Measurements from ENCODE around the gene H2BK1.

Gene H2BK1

DNA sequence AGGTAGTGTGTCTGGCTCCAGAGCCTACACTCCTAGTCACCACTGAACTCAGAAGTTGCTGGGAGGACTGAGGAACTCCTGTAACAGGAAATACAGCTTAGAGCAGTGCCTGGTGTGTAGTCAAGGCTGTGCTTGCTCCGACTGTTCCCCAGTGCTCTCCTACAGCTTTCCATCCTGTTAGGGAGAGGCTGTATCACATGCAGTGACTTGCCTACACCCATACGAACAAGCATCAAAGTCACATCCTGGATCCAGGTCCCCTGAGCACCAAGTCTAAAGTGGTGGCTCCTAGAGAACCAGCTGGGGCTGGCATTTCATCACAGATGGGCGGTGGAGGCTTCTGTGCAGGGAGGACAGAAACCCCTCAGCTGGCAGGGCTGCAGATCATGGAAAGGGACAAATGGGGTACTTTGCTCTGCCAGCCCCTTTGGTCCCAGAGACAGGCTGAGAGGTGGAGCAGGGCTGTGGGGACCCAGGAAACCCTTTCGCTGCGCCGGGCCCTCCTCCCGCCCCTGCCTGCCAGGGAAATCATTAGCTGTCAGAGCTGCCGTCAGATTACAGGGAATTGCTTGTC is 30.9 kb downstream of the H2BK1 start:
- no peak for DNase-seq (ENCODE audit: low read depth in 2 of 2)

DNA sequence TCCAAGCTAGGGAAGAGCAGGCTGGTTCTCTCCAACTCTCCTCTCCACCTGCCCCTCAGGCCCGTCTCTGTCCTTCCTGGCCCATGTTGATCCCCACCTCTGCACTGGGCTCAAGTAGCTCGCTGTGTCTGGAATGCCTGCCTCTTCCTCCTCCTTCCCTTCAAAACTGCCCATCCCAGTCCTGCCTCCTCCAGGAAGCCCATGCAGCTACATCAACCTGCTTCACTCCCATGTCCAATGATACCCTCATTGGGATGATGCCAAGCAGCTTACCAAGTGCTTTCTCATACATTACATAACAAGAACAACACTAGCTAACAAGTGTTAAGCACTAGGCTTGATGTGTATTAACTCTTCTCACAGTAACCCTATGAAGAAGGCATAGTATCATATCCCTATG is 31.5 kb downstream of the H2BK1 start:
- no peak for DNase-seq (ENCODE audit: low read depth in 2 of 2)

DNA sequence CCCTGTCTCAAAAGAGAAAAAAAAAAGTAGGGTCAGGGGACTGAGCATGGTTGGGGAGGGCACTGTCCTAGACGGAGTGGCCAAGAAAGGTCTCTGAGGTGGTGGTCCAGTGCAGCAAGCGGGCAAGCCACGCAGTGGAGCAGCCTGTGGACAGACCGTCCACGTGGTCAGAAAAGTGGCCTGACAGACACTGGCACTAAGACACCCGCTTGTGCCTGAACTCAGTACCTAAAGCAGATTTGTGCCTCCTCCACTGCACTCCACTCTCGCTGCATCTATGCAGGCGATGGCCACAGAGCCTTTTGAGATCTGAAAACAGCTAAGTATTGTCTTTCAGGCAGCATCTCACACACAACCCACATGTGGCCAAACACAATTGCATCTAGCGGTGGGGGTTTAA is 32.1 kb downstream of the H2BK1 start:
- DNase-seq (ENCODE audit: low read depth in 2 of 2): no peak

DNA sequence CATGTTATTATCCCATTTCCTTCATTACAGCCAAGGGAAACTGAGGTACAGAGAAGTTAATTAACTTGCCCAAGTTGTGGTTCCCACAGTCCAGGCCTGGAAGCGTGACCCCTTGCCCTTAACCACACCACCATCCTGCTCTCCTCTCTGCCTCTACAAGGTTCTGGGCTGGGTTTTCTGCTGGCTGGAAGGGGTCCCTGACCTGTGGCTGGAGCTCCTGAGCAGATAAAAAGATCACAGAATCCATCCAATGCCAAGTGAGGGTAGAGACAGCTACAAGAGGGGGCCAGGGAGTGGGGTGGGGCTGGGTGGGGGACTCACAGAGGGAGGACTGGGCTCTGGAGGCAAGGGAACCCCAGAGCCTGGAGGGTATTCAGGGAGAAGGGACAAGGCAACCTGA is 33.0 kb downstream of the H2BK1 start:
- DNase-seq (ENCODE audit: low read depth in 2 of 2): no peak

DNA sequence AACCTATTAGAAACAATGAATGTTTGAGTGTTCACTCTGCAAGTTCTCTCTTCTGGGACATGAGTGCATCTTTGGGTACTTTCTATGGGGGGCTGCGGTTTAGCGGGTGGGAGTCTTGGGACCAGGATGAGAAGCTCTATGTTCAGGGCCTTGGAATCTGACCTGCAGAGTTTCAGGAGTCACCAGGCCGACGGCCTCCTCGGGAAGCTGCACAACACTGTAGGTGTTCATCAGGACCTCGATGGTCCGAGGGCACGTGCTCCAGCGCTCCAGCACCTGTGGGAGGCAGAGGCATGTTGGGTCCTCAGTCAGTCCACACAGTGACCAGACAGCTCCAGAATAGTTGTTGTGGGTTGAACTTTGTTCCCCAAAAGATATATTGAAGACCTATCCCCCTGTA is 33.9 kb downstream of the H2BK1 start:
- DNase-seq (ENCODE audit: low read depth in 2 of 2): no peak

DNA sequence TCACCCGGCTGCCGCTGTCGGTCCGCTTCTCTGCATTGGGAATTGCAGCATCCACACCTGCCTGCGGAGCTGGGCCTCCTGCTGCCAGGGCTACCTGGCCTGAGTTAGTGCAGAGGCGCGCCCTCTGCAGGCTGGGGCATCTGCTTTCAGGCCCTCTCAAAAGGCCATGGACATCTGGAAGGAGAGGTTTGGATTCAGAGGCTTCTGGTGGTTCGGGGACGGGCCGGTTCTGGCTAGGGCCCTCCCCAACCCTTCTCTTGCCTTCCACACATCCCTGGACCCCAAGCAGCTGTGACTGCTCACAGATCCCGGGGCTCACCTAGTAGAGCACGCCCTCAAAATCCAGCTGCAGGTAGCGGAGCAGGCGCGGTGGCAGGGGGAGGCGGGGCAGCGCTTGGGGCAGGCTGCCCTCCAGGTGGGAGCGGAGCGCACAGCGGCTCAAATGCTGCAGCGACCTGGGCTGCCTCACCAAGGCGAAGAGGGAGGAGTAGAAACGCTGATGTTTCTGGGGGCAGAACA is 34.4 kb downstream of the H2BK1 start:
- no peak for DNase-seq (ENCODE audit: low read depth in 2 of 2)

DNA sequence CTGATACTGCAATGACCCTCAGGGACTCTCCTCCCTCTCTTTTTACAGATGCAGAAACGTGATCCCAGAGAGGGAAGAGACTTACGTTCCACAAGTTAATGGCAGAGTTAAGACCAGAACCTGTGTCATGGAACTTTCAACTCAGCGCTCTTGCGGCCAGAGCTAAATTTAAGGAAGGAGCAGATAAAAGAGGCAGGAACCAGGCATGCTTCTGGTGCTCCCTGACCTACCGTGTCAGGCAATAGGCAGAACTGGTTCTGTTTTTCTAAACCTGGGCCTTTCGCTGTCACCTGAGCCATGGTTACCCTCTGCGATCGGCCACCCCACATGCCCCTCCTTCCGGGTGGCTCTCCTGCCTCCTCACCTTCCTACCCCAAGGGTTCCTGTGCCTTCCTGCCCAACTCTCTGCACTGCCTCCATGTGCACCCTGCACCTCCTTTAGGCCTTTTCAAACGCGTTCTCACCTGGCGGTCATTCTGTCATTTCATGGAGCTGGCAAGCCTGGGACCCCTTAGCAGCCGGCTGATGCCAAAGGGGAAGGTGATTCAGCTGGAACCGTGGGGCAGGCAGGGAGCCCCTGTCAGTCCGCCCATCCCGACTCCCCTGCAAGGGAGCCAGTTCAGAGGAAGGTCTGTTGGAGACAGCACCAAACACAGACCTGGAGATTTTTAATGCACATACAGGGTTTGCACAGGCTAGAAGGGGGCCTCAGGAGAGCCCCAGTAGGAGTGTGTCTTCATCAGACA is 35.1 kb downstream of the H2BK1 start:
- DNase-seq (ENCODE audit: low read depth in 2 of 2): no peak

DNA sequence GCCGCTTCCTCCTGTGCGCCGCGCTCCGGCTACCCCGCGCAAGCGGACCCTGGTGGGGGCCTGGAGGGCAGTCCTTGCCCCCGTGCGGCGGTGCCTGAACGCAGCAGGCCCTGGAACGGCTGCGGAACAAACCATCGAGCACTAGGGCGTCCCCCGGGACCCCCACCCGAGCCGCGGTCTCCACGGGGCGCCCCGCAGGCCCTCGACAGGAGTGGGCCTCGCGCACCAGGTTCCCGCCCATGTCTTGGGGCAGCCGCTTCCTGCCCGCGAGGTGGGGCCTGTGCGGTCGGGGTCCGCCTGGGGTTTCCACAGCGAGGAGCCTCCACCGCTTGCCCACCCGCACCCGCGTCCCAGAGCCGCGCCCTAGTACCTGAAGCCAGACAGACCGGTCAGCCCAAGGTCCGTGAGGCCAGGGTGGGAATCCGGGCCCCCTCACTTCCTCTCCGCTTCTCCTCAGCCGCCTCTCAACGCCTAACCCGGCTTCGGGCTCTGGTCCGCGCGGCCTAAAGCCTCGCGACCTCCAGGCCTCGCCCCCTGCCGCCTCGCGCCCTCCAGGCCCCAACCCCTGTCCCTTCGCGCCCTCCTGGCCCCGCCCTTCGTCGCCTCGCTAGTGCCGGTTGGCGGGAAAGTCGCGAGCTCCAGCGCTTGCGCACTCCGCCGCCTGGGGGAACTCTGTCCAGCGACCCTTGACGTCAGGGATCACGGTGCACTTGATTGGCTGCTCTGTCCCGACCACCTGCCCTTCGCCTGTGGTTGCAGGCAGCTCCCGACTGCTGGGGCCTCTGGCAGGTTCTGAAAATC is 35.8 kb downstream of the H2BK1 start:
- peak in 1 of 2 donors; percentile 21 for DNase-seq (ENCODE audit: low read depth in 2 of 2)

DNA sequence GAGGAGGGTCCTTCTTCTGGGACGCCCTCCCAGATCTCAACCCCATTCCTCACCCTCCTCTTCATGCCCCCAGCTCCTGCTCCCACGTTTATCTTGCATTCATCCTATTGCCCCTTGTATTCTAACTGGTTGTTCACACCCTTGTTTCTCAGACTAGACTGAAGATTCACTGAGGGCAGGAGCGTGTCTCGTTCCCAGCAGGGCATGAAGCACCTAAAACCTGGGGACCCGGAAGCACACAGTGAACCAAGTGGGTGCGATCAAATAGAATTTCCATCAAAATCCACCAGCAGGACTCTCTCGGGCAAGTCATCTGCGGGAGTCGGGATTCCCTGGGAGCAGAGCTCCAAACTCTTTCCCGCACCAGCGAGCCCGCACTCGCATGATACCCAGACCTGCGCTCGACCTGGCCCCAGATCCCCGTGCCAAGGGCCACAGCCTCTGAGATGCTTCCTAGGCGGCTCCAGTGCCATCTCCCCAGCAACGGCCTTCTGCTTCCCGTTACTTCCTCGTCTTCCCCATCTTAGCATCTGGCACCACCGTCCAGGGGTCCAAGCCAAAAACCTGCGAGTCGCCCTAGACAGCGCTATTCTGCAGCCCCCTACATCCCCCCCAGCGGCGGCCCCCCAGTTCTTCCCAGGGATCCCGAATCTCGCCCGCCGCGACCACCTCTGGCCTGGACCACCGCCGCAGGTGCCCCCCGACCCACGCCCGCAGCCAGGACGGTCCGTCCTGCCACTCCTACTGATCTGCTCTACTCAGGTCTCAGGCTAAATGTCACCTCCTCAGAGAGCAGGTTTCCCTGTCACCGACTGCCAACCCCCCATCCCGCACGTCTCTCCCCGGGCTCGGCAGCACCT is 36.7 kb downstream of the H2BK1 start:
- DNase-seq (ENCODE audit: low read depth in 2 of 2): no peak

DNA sequence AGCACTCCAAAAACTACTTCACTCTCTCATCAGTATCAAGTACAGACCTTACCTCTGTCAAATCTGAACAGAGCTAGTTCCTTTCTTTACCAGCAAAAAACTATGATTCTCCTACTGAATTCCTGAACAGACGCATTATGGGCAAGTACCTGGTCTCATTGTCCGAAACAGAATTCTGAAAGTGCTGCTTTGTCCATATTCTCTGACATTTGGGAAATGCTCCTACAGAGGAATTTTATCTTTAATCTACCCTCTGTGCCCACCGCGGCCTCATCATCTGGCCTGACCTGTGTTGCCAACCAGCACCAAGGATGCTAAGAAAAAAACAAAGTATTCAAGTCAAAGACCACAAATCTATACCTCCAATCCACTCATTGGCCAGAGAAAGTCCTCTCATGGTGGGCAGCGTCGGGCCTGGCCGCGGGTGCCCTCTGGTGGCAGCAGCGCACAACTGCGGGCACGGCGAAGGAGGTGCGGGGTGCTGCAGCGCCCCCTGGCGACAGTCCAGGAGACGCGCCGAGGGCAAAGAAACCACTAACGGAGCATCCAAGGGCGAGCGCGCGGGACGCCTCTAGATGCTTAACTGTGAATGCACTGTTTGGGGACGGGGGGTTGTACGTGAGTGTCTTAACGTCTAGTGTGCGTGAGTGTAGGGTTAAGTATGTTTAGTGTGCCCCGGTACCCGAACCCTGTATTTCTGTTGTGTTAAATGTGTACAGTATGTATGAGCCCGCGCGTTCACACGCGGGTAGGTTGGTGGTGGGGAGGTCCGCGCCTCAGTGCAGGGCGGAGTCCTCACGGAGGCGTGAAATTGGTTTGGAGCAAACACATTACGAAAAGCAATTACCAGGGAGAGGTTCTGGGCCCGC is 37.8 kb downstream of the H2BK1 start:
- DNase-seq (ENCODE audit: low read depth in 2 of 2): peak; percentile 60 to 64

DNA sequence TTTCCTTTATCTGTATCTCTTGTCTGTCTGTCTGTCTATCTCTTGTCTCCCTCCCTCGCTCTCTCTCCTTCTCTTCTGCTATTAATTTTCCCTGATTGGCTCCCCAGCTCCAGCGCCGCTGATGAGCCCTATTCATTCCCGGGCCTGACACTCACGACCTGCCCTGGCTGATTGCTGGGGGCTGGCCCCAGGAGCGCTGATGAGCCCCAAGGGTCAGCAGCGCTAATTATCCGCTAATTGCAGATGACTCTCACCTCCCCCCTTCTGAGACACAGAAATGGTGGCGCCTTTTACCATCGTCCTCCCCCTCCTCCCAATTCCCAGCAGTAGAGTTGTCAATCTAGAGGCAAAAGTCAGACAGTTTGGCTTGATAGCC is 41.5 kb downstream of the H2BK1 start:
- no peak for DNase-seq (ENCODE audit: low read depth in 2 of 2)

DNA sequence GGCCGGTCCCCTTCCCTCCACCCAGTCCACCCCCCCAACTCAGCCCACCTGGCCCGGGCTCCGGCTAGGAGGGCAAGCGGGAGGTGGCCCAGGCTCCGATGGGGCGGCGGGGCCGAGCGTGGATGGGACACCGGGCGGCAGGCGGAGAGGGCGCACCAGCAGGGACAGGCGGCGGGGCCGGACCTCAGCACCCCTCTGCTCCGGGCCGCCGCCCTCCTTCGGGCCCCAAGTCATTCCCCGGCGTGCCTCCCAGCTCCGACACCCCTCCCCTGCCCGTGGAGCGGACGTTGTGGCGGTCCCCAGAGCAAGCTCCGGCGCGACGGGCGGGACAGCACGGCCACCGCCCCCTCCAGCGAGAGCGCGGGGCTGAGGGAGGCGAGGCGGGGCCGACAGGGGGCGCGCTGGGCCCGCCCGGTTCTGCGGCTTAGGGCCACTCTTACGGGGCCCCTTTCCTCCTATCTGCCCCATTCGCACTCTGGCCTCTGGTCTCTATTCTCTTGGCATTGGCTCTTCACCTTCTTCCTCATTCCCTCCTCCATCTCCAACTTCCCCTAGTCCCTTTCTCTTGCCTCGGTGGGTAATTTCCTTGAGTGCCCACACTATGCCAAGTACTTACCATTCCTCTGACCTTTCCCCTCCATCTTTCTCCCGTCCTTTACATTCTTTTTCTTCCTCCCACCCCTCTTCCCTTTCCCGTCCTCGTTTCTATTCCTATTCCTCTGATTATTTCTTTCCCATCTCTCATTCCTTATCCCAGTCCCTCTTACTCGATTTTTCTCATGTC is 42.1 kb downstream of the H2BK1 start:
- DNase-seq (ENCODE audit: low read depth in 2 of 2): peak; percentile 40 to 56

DNA sequence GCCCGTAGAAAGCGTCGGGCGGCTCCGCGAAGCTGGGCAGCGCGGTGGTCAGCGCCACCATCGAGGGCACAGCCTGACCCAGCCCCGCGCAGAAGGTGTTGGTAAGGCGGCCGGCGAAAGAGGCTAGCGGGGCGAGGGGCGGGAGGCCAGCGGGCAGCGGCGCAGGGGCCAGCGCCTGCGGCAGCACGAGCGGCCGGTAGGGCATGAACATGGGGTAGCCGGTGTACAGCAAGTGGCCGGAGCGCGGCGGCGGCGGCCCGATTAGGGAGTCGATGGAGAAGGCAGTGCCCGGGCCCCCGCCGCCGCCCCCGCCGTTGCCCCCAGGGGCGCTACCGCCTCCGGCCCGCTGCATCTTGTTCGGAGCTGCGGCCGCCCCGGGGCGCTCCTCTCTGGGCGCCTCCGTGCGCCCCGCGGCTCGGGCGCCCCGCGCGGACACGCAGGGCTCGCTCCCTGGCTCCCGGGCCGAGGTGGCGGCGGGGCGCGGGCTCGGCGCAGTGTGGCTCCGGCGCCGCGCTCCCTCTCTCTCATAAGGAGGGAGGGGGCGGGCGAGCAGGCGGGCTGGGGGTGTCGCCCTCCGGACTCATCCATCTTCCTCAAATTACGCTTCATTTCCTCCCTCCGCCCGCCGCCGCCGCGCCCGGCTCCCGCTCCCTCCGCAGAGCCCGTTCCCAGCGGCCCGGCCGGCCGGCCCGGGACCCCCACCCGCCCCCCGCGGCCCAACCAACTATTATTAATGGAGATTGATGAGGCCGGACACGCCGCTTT is 42.9 kb downstream of the H2BK1 start, which contains the start of gene GBX1:
Gene GBX1 (minus strand): TSS at position 498 of the 765 bp plus-strand sequence. CDS start 146 bp downstream, at position 352.
- no peak for DNase-seq (ENCODE audit: low read depth in 2 of 2)

DNA sequence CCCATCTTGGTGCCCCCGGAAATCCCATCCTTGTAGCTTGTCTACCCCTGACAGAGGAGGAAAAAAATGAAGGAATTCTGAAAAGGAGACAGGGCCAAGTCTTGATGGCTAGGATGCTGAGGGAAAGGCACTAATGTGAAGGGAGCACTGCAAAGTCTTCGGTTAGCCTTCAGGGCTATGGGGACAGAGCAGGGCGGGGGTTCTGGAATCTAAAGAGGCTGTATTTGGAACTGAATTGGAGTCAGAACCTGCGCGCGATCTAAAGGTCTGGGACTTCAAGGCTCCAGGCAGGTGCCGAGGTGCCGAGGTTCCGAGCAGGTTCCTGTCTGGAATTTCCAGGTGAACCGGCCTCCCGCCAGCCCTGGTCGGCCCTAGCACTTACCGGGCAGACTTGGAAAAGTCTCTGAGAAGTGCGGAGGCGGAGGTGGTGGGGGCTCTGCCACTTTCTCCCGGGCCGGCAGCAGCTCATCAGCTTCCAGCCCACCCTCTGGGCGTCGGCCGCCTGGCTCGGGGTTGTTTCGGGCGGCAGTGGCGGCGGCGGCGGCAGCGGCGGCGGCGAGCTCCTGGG is 43.6 kb downstream of the H2BK1 start:
- DNase-seq (ENCODE audit: low read depth in 2 of 2): no peak

DNA sequence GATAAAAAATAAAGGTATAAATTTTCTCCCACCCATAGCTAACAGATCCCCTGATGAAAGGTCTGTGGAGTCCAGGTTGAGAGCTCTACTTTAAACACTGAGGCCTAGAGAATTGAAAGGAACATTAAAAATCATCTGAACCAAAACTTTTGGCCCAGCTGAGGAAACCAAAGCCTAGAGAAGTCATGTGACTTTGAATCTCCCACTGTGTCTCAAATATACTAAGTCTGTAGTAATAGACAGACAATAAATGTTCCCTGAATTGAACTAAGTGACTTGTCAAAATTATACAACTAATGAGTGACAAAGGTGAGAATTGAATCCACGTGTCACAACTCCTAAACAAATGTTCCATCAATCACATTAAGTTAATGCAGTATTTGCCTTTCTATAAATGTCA is 48.5 kb downstream of the H2BK1 start:
- DNase-seq (ENCODE audit: low read depth in 2 of 2): no peak

Data from stimulated activated CD8-positive, alpha-beta memory T cell treated with anti-CD3 and anti-CD28 coated beads, Interleukin-15, amount 100 ng/mL, for 48 hours (primary cell).